Measurements from ENCODE around the gene LRRC53. TPM values are rescaled to one million over a fixed set of nuclear protein-coding genes. Genes with fewer than 3 reads are reported as not detected.

Gene LRRC53
- total RNA-seq, 1 donor from 2014 or later = not detected

DNA sequence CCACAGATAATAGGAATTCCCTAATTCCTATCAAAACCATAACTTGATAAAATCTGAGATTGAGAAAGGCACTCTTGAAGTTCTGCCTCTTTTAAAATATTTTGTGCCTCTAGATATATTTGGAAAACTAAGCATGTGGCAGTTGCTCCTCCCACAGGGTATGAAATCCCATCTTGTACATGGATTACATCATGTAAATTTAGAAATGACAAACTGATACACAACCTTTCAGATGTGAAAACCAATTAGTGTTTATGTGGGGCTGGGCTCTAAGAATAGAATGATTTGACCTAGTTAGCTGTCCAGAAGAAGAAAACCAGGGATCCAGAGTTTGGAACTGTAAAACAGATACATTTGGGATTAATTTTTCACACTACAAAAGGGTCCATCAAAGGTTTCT, 15.7 kb downstream of the LRRC53 start:
- H3K27me3 ChIP-seq (ENCODE audit: control insufficient read depth, insufficient read depth, low read length) = no peaks in the 10 kb centered on the region
- DNase-seq (ENCODE audit: low read depth) (no peak), FAIRE-seq (no peak)
- TF ChIP-seq CTCF (IDR thresholded peaks at IDR 0.05; ENCODE audit: insufficient read depth, low read length, severe bottlenecking) = no peak
- no peak overlapping the region for H3K4me3 ChIP-seq (ENCODE audit: low read depth, low read length)
- no peaks in the 10 kb centered on the region for H3K36me3 ChIP-seq (ENCODE audit: control insufficient read depth, insufficient read depth, low read length)

DNA sequence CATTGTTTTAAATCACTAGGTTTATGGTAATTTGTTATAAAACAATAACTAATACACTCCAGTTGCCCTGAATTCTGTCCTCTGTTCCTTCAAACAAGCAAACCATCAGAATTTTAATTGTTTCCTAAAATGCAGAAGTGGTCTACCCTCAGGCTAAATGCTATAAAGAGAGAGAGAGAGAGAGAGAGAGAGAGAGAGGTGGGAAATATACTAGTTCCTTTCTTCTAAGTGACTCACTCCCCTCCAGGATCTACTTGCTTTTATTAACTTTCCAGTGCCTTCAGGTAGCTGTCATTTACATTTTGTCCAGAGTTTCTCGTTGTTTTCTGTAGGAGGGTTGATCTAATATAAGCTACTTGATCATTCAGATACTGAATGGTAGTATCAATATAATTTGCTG, 26.4 kb downstream of the LRRC53 start:
- FAIRE-seq (no peak), DNase-seq (ENCODE audit: low read depth) (no peak)
- TF ChIP-seq CTCF (IDR thresholded peaks at IDR 0.05; ENCODE audit: insufficient read depth, low read length, severe bottlenecking) = no peak
- H3K36me3 ChIP-seq (ENCODE audit: control insufficient read depth, insufficient read depth, low read length) = no peaks in the 10 kb centered on the region
- H3K27me3 ChIP-seq (ENCODE audit: control insufficient read depth, insufficient read depth, low read length) = no peaks in the 10 kb centered on the region
- no peak overlapping the region for H3K4me3 ChIP-seq (ENCODE audit: low read depth, low read length)

GRCh38 chr1:74485622-74486021, 26.8 kb downstream of the LRRC53 start:
- Histone ChIP-seq H3K36me3 (ENCODE audit: control insufficient read depth, insufficient read depth, low read length) (no peaks in the 10 kb centered on the region), H3K27me3 (ENCODE audit: control insufficient read depth, insufficient read depth, low read length) (no peaks in the 10 kb centered on the region), H3K4me3 (ENCODE audit: low read depth, low read length) (no peak overlapping the region)
- FAIRE-seq (no peak), DNase-seq (ENCODE audit: low read depth) (no peak)
- TF ChIP-seq CTCF (IDR thresholded peaks at IDR 0.05; ENCODE audit: insufficient read depth, low read length, severe bottlenecking) = no peak

- DNase-seq (ENCODE audit: low read depth) (no peak), FAIRE-seq (no peak)
- no peak for TF ChIP-seq CTCF (IDR thresholded peaks at IDR 0.05; ENCODE audit: insufficient read depth, low read length, severe bottlenecking)
- Histone ChIP-seq H3K36me3 (ENCODE audit: control insufficient read depth, insufficient read depth, low read length) (no peaks in the 10 kb centered on the region), H3K4me3 (ENCODE audit: low read depth, low read length) (no peak overlapping the region), H3K27me3 (ENCODE audit: control insufficient read depth, insufficient read depth, low read length) (no peaks in the 10 kb centered on the region)
Measured at GRCh38 chr1:74481607-74482006, 30.8 kb downstream of the LRRC53 start.

GRCh38 chr1:74480068-74480467, 32.3 kb downstream of the LRRC53 start:
- DNase-seq (ENCODE audit: low read depth) (no peak), FAIRE-seq (no peak)
- Histone ChIP-seq H3K36me3 (ENCODE audit: control insufficient read depth, insufficient read depth, low read length) (no peaks in the 10 kb centered on the region), H3K4me3 (ENCODE audit: low read depth, low read length) (no peak overlapping the region), H3K27me3 (ENCODE audit: control insufficient read depth, insufficient read depth, low read length) (no peaks in the 10 kb centered on the region)
- TF ChIP-seq CTCF (IDR thresholded peaks at IDR 0.05; ENCODE audit: insufficient read depth, low read length, severe bottlenecking) = no peak

GRCh38 chr1:74478979-74479378, 33.4 kb downstream of the LRRC53 start:
- DNase-seq (ENCODE audit: low read depth) (no peak), FAIRE-seq (no peak)
- no peak for TF ChIP-seq CTCF (IDR thresholded peaks at IDR 0.05; ENCODE audit: insufficient read depth, low read length, severe bottlenecking)
- Histone ChIP-seq H3K4me3 (ENCODE audit: low read depth, low read length) (no peak overlapping the region), H3K27me3 (ENCODE audit: control insufficient read depth, insufficient read depth, low read length) (no peaks in the 10 kb centered on the region), H3K36me3 (ENCODE audit: control insufficient read depth, insufficient read depth, low read length) (no peaks in the 10 kb centered on the region)
